HEK293 (cell line): ENCODE data around the gene SLC4A1.

ENCODE experiments used
- BCL11A ChIP-seq: fragments of 450-650 bp; formaldehyde crosslinking; IDR thresholded peaks from 2 replicates; pipeline ENCODE4 v1.5.1; 2016; ENCODE audit warnings: low read depth, missing biosample characterization, missing genetic modification characterization
- EGR2 ChIP-seq: fragments of 450-650 bp; formaldehyde crosslinking; IDR thresholded peaks from 2 replicates; pipeline ENCODE4 v1.5.1; 2016; ENCODE audit warnings: low read depth, missing biosample characterization, missing genetic modification characterization
- GFI1B ChIP-seq: fragments of 450-650 bp; formaldehyde crosslinking; IDR thresholded peaks from 2 replicates; pipeline ENCODE4 v1.5.1; 2016; ENCODE audit warnings: missing biosample characterization, missing genetic modification characterization
- RBAK ChIP-seq: fragments of 450-650 bp; formaldehyde crosslinking; IDR thresholded peaks from 2 replicates; pipeline ENCODE4 v1.5.1; 2016; ENCODE audit warnings: missing biosample characterization, missing genetic modification characterization
- REPIN1 ChIP-seq: fragments of 450-650 bp; formaldehyde crosslinking; IDR thresholded peaks from 2 replicates; pipeline ENCODE4 v1.5.1; 2017; ENCODE audit warnings: missing biosample characterization, missing genetic modification characterization, low read depth
- TRIM28 ChIP-seq: IDR thresholded peaks from 2 replicates; pipeline ENCODE4 v1.6.1; 2011; ENCODE audit warnings: low read length, control low read depth, borderline replicate concordance
- ZBTB17 ChIP-seq: fragments of 450-650 bp; formaldehyde crosslinking; IDR thresholded peaks from 2 replicates; pipeline ENCODE4 v1.5.1; 2016; ENCODE audit warnings: missing biosample characterization, missing genetic modification characterization
- ZBTB21 ChIP-seq: fragments of 450-650 bp; formaldehyde crosslinking; IDR thresholded peaks from 2 replicates; pipeline ENCODE4 v1.5.1; 2017; ENCODE audit warnings: missing biosample characterization, missing genetic modification characterization
- ZBTB48 ChIP-seq: fragments of 450-650 bp; formaldehyde crosslinking; IDR thresholded peaks from 2 replicates; pipeline ENCODE4 v1.5.1; 2016; ENCODE audit warnings: missing biosample characterization, missing genetic modification characterization
- ZBTB7A ChIP-seq: fragments of 450-650 bp; formaldehyde crosslinking; IDR thresholded peaks from 2 replicates; pipeline ENCODE4 v1.5.1; 2016; ENCODE audit warnings: low read depth, missing biosample characterization, missing genetic modification characterization
- ZEB2 ChIP-seq: fragments of 450-650 bp; formaldehyde crosslinking; IDR thresholded peaks from 2 replicates; pipeline ENCODE4 v1.5.1; 2016; ENCODE audit warnings: missing biosample characterization, missing genetic modification characterization
- ZFHX2 ChIP-seq: fragments of 450-650 bp; formaldehyde crosslinking; conservative IDR thresholded peaks from 2 replicates; pipeline ENCODE4 v1.5.1; 2016; ENCODE audit warnings: missing biosample characterization, missing genetic modification characterization
- ZNF133 ChIP-seq: fragments of 450-650 bp; formaldehyde crosslinking; IDR thresholded peaks from 2 replicates; pipeline ENCODE4 v1.5.1; 2016; ENCODE audit warnings: missing biosample characterization, missing genetic modification characterization
- ZNF16 ChIP-seq: fragments of 450-650 bp; formaldehyde crosslinking; IDR thresholded peaks from 2 replicates; pipeline ENCODE4 v1.5.1; 2016; ENCODE audit warnings: low read depth, missing biosample characterization, missing genetic modification characterization
- ZNF214 ChIP-seq: fragments of 450-650 bp; formaldehyde crosslinking; IDR thresholded peaks from 2 replicates; pipeline ENCODE4 v1.5.1; 2017; ENCODE audit warnings: missing biosample characterization, mild to moderate bottlenecking, missing genetic modification characterization, borderline replicate concordance
- ZNF292 ChIP-seq: fragments of 450-650 bp; formaldehyde crosslinking; IDR thresholded peaks from 2 replicates; pipeline ENCODE4 v1.5.1; 2016; ENCODE audit warnings: low read depth, missing biosample characterization, missing genetic modification characterization, borderline replicate concordance
- ZNF335 ChIP-seq: fragments of 450-650 bp; formaldehyde crosslinking; conservative IDR thresholded peaks from 2 replicates; pipeline ENCODE4 v1.5.1; 2016; ENCODE audit warnings: missing biosample characterization, missing genetic modification characterization
- ZNF350 ChIP-seq: fragments of 450-650 bp; formaldehyde crosslinking; IDR thresholded peaks from 2 replicates; pipeline ENCODE4 v1.5.0; 2017; ENCODE audit warnings: missing biosample characterization, mild to moderate bottlenecking, missing genetic modification characterization
- ZNF366 ChIP-seq: fragments of 450-650 bp; formaldehyde crosslinking; conservative IDR thresholded peaks from 2 replicates; pipeline ENCODE4 v1.5.1; 2016; ENCODE audit warnings: missing biosample characterization, missing genetic modification characterization
- ZNF394 ChIP-seq: fragments of 450-650 bp; formaldehyde crosslinking; IDR thresholded peaks from 2 replicates; pipeline ENCODE4 v1.5.1; 2016; ENCODE audit warnings: missing biosample characterization, missing genetic modification characterization, mild to moderate bottlenecking, moderate library complexity, borderline replicate concordance
- ZNF404 ChIP-seq: fragments of 450-650 bp; formaldehyde crosslinking; IDR thresholded peaks from 2 replicates; pipeline ENCODE4 v1.5.1; 2017; ENCODE audit warnings: missing biosample characterization, missing genetic modification characterization
- ZNF423 ChIP-seq: fragments of 450-650 bp; formaldehyde crosslinking; IDR thresholded peaks from 2 replicates; pipeline ENCODE4 v1.5.1; 2016; ENCODE audit warnings: missing biosample characterization, missing genetic modification characterization
- ZNF501 ChIP-seq: fragments of 450-650 bp; formaldehyde crosslinking; IDR thresholded peaks from 2 replicates; pipeline ENCODE4 v1.5.1; 2016; ENCODE audit warnings: missing biosample characterization, missing genetic modification characterization
- ZNF521 ChIP-seq: fragments of 450-650 bp; formaldehyde crosslinking; IDR thresholded peaks from 2 replicates; pipeline ENCODE4 v1.5.1; 2017; ENCODE audit warnings: missing biosample characterization, mild to moderate bottlenecking, missing genetic modification characterization
- ZNF544 ChIP-seq: fragments of 450-650 bp; formaldehyde crosslinking; IDR thresholded peaks from 2 replicates; pipeline ENCODE4 v1.5.0; 2017; ENCODE audit warnings: missing biosample characterization, missing genetic modification characterization
- ZNF555 ChIP-seq: fragments of 450-650 bp; formaldehyde crosslinking; conservative IDR thresholded peaks from 2 replicates; pipeline ENCODE4 v1.5.1; 2017; ENCODE audit warnings: missing biosample characterization, mild to moderate bottlenecking, missing genetic modification characterization, inconsistent platforms
- ZNF560 ChIP-seq: fragments of 450-650 bp; formaldehyde crosslinking; IDR thresholded peaks from 2 replicates; pipeline ENCODE4 v1.5.1; 2017; ENCODE audit warnings: missing biosample characterization, missing genetic modification characterization, borderline replicate concordance
- ZNF571 ChIP-seq: fragments of 450-650 bp; formaldehyde crosslinking; IDR thresholded peaks from 2 replicates; pipeline ENCODE4 v1.5.0; 2017; ENCODE audit warnings: missing biosample characterization, missing genetic modification characterization
- ZNF621 ChIP-seq: fragments of 450-650 bp; formaldehyde crosslinking; IDR thresholded peaks from 2 replicates; pipeline ENCODE4 v1.5.1; 2017; ENCODE audit warnings: missing biosample characterization, missing genetic modification characterization
- ZNF701 ChIP-seq: fragments of 450-650 bp; formaldehyde crosslinking; IDR thresholded peaks from 2 replicates; pipeline ENCODE4 v1.5.1; 2016; ENCODE audit warnings: missing biosample characterization, missing genetic modification characterization
- ZNF791 ChIP-seq: fragments of 450-650 bp; formaldehyde crosslinking; IDR thresholded peaks from 2 replicates; pipeline ENCODE4 v1.5.1; 2016; ENCODE audit warnings: missing biosample characterization, missing genetic modification characterization
- ZNF792 ChIP-seq: fragments of 450-650 bp; formaldehyde crosslinking; IDR thresholded peaks from 2 replicates; pipeline ENCODE4 v1.5.1; 2016; ENCODE audit warnings: missing biosample characterization, missing genetic modification characterization
- ZSCAN30 ChIP-seq: fragments of 450-650 bp; IDR thresholded peaks from 2 replicates; pipeline ENCODE4 v1.5.1; 2018; ENCODE audit warnings: missing biosample characterization, mild to moderate bottlenecking, missing genetic modification characterization, moderate library complexity
- TF ChIP-seq, protein P1 (sequence below): fragments of 450-650 bp; formaldehyde crosslinking; IDR thresholded peaks from 2 replicates; pipeline ENCODE4 v1.5.0; 2017; ENCODE audit warnings: missing biosample characterization, missing genetic modification characterization, borderline replicate concordance
- TF ChIP-seq, protein P2 (sequence below): IDR thresholded peaks from 2 replicates; pipeline ENCODE4 v1.6.1; 2011; ENCODE audit warnings: mild to moderate bottlenecking, low read depth, low read length, borderline replicate concordance
- TF ChIP-seq, protein P3 (sequence below): fragments of 450-650 bp; formaldehyde crosslinking; IDR thresholded peaks from 2 replicates; pipeline ENCODE4 v1.5.1; 2017; ENCODE audit warnings: missing biosample characterization, missing genetic modification characterization
- TF ChIP-seq, protein P4 (sequence below): fragments of 450-650 bp; formaldehyde crosslinking; IDR thresholded peaks from 2 replicates; pipeline ENCODE4 v1.5.1; 2016; ENCODE audit warnings: missing biosample characterization, missing genetic modification characterization

SLC4A1 gene

DNA sequence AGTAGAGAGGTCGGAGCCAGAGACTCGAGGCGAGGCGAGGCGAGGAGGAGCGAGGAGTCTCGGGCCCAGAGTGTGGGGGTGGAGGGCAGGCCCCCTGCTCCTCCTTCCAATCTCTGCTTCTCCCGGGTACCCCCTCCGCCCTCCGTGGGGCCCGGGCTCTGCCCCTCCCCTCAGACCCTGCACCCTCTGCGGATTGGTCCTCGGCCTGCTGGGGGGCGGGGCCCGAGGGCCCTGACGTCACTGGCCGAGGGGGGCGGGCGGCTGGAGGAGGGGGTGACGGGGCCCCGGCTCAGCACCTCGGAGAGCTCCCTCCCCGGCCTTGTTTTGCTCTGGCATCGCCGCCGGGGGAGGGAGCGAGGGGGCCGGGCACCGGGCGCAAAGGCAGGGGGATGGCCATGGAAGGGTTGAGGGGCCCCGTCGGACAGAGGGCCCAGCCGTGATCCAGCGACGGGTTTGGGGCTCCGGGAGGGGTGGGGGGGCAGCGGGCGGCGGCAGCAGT lies 40.4 kb upstream of the SLC4A1 start, which contains the start of gene RUNDC3A (continued):
- TF ChIP-seq, protein P1, sequence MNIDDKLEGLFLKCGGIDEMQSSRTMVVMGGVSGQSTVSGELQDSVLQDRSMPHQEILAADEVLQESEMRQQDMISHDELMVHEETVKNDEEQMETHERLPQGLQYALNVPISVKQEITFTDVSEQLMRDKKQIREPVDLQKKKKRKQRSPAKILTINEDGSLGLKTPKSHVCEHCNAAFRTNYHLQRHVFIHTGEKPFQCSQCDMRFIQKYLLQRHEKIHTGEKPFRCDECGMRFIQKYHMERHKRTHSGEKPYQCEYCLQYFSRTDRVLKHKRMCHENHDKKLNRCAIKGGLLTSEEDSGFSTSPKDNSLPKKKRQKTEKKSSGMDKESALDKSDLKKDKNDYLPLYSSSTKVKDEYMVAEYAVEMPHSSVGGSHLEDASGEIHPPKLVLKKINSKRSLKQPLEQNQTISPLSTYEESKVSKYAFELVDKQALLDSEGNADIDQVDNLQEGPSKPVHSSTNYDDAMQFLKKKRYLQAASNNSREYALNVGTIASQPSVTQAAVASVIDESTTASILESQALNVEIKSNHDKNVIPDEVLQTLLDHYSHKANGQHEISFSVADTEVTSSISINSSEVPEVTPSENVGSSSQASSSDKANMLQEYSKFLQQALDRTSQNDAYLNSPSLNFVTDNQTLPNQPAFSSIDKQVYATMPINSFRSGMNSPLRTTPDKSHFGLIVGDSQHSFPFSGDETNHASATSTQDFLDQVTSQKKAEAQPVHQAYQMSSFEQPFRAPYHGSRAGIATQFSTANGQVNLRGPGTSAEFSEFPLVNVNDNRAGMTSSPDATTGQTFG (tag by site-specific recombination): no peak
- TF ChIP-seq ZNF555 (tag by site-specific recombination) (no peak), ZNF133 (no peak), REPIN1 (no peak), ZNF16 (tag by site-specific recombination) (no peak), ZNF571 (tag by site-specific recombination) (no peak), ZNF501 (tag by site-specific recombination) (no peak), ZBTB7A (tag by site-specific recombination) (no peak), ZNF335 (no peak), ZNF350 (tag by site-specific recombination) (no peak), ZBTB48 (no peak), ZNF404 (tag by site-specific recombination) (no peak), ZNF214 (tag by site-specific recombination) (no peak), ZBTB17 (tag by site-specific recombination) (peak; percentile 44), GFI1B (tag by site-specific recombination) (no peak), RBAK (tag by site-specific recombination) (no peak), ZNF366 (no peak), ZNF792 (tag by site-specific recombination) (no peak), ZNF292 (no peak), ZEB2 (no peak), ZNF791 (tag by site-specific recombination) (no peak), ZBTB21 (peak; percentile 78), ZNF544 (no peak), TRIM28 (no peak), ZNF560 (no peak), ZSCAN30 (tag by site-specific recombination) (no peak), EGR2 (tag by site-specific recombination) (peak; percentile 49; the same call in 1 of the 2 replicates), ZFHX2 (peak; percentile 59), ZNF701 (no peak), ZNF423 (tag by site-specific recombination) (no peak), ZNF521 (tag by site-specific recombination) (no peak), BCL11A (tag by site-specific recombination) (no peak), ZNF394 (tag by site-specific recombination) (peak; percentile 97), ZNF621 (no peak)
- TF ChIP-seq, protein P2, sequence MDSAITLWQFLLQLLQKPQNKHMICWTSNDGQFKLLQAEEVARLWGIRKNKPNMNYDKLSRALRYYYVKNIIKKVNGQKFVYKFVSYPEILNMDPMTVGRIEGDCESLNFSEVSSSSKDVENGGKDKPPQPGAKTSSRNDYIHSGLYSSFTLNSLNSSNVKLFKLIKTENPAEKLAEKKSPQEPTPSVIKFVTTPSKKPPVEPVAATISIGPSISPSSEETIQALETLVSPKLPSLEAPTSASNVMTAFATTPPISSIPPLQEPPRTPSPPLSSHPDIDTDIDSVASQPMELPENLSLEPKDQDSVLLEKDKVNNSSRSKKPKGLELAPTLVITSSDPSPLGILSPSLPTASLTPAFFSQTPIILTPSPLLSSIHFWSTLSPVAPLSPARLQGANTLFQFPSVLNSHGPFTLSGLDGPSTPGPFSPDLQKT: no peak
- TF ChIP-seq, protein P3, sequence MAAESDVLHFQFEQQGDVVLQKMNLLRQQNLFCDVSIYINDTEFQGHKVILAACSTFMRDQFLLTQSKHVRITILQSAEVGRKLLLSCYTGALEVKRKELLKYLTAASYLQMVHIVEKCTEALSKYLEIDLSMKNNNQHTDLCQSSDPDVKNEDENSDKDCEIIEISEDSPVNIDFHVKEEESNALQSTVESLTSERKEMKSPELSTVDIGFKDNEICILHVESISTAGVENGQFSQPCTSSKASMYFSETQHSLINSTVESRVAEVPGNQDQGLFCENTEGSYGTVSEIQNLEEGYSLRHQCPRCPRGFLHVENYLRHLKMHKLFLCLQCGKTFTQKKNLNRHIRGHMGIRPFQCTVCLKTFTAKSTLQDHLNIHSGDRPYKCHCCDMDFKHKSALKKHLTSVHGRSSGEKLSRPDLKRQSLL (tag by site-specific recombination): no peak
- TF ChIP-seq, protein P4, sequence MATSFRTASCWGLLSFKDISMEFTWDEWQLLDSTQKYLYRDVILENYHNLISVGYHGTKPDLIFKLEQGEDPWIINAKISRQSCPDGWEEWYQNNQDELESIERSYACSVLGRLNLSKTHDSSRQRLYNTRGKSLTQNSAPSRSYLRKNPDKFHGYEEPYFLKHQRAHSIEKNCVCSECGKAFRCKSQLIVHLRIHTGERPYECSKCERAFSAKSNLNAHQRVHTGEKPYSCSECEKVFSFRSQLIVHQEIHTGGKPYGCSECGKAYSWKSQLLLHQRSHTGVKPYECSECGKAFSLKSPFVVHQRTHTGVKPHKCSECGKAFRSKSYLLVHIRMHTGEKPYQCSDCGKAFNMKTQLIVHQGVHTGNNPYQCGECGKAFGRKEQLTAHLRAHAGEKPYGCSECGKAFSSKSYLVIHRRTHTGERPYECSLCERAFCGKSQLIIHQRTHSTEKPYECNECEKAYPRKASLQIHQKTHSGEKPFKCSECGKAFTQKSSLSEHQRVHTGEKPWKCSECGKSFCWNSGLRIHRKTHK (tag by site-specific recombination): no peak
